ENCODE data around the gene WDFY2. TPM values are rescaled to one million over a fixed set of nuclear protein-coding genes. Genes with fewer than 3 reads are reported as not detected.
"Not testable (repeated sequence)": the region's sequence is repeated elsewhere in the genome, so short reads cannot be mapped to it uniquely, and the experiment has no call there.

Gene WDFY2
- total RNA-seq, 3 donors from 2014 or later, result 3.4 to 9.6 (median 6.6) TPM

DNA sequence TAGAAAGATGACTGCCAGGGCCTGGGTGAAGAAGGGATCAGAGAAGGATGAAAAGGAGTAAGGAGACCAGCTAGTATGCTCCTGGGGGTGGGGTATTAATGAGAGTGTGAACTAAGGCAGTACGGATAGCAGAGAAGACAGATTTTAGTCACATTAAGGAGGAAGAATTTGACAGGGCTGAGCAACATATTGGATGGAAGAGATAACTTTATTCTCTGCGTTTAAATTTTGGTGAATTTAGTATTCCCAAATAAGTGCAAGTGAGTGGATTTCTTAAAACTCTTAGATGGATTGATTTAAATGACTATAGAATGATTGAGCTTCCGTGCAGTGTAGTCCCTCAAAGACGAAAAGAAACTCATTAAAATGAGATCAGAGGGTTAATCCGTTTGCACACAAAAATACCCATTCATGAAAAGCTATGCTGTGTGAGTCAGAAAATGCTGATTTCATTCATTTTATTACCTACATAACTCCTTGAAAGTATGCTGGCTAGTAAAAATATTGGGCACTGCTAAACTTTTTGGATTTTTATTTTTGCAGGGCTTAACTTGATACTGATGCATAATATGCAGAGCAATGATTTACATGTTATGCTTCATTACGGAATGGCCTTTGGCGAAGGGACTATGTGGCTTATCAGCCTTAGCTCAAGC lies 54.1 kb downstream of the WDFY2 start:
- intact Hi-C loops (cut with DNase I, micrococcal nuclease), result no loop called here
- no peak overlapping the region for H3K4me3 ChIP-seq
- TF ChIP-seq, protein P1, sequence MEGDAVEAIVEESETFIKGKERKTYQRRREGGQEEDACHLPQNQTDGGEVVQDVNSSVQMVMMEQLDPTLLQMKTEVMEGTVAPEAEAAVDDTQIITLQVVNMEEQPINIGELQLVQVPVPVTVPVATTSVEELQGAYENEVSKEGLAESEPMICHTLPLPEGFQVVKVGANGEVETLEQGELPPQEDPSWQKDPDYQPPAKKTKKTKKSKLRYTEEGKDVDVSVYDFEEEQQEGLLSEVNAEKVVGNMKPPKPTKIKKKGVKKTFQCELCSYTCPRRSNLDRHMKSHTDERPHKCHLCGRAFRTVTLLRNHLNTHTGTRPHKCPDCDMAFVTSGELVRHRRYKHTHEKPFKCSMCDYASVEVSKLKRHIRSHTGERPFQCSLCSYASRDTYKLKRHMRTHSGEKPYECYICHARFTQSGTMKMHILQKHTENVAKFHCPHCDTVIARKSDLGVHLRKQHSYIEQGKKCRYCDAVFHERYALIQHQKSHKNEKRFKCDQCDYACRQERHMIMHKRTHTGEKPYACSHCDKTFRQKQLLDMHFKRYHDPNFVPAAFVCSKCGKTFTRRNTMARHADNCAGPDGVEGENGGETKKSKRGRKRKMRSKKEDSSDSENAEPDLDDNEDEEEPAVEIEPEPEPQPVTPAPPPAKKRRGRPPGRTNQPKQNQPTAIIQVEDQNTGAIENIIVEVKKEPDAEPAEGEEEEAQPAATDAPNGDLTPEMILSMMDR (IDR thresholded peaks at IDR 0.05), result no peak
- H3K4me1 ChIP-seq (ENCODE audit: low read depth), result no peaks in the 10 kb centered on the region
- DNase-seq (no peak), ATAC-seq (no peak)
- H3K36me3 ChIP-seq (ENCODE audit: low read depth), result no peaks in the 10 kb centered on the region
- H3K9me3 ChIP-seq, result no peaks in the 10 kb centered on the region

DNA sequence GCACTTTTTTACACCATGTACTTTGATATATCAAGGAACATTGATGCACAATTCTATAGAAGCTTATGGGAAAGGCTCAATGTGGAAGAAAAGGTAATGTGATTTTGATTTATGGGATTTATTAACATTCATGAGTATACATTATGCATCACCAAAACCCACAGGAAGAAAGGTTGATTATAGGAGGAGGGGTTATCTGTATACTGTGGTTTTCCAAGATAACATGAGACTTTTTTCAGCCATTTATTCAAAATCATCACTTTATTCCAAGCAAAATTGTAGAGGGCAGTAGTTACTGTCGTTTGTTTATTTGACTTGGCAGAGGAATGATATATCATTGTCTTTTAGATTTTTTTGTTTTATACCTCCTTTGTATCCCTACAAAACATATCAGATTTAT lies 54.9 kb downstream of the WDFY2 start:
- H3K4me1 ChIP-seq (ENCODE audit: low read depth), result no peaks in the 10 kb centered on the region
- no peak for ATAC-seq
- TF ChIP-seq, protein P1 (IDR thresholded peaks at IDR 0.05), result no peak
- H3K36me3 ChIP-seq (ENCODE audit: low read depth), result no peaks in the 10 kb centered on the region
- intact Hi-C loops (cut with DNase I, micrococcal nuclease), result no loop called here
- H3K4me3 ChIP-seq, result no peak overlapping the region
- H3K9me3 ChIP-seq, result no peaks in the 10 kb centered on the region
- no peak for DNase-seq

DNA sequence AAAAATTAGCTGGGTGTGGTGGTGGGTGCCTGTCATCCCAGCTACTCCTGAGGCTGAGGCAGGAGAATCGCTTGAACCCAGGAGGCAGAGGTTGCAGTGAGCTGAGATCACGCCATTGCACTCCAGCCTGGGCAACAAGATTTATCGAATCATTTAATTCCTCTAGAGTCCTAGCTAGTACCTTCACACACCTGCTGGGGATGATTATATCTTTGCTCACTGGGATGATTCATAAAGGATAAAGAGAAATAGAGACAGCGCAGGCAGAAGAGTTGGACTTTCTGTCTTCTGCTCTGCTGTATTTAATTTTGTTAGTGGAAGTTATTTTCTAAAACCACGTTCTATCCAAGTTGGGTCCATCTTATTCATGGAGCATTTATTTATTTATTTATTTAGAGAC lies 56.4 kb downstream of the WDFY2 start:
- H3K9me3 ChIP-seq; H3K36me3 ChIP-seq (ENCODE audit: low read depth); H3K4me3 ChIP-seq; H3K4me1 ChIP-seq (ENCODE audit: low read depth); ATAC-seq; intact Hi-C loops (cut with DNase I, micrococcal nuclease); DNase-seq: not testable (repeated sequence)

DNA sequence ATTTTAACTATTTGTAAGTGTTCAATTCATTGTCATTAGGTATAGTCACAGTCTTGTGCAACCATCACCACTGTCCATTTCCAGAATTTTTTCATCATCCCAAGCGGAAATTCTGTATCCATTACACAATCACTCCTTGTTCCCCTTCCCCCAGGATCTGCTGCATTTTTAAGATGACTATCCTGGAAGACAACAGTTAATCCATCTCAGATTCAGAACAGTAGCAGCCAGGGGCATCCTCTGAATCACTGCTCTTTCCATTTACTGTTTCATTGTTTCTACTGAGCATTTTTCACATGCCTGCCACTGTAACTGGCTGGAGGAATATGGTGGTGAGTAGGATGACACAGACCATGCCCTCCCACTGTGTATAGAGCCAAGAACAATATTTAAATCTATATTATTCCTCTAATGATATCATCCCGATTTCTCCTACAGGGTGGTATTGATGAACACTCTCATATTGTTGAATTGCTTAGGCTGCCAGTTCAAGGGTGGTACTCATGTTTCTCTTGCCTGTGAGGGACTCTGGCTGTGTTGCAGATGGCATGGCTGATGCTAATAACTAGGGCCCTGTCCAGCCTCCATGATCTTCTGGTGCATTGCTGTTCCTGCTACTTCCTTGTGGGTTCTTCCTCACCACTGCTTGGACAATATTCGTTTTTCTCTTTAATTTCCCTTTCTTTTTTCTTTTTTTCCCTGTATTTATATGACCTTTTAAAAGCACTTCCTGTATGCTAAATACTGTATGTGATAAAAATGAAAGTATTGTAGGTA lies 59.0 kb downstream of the WDFY2 start:
- ATAC-seq, result no peak
- TF ChIP-seq, protein P1 (IDR thresholded peaks at IDR 0.05), result no peak
- intact Hi-C loops (cut with DNase I, micrococcal nuclease), result no loop called here
- H3K4me1 ChIP-seq (ENCODE audit: low read depth), result no peaks in the 10 kb centered on the region
- H3K9me3 ChIP-seq, result no peaks in the 10 kb centered on the region
- DNase-seq, result no peak
- H3K4me3 ChIP-seq, result no peak overlapping the region
- H3K36me3 ChIP-seq (ENCODE audit: low read depth), result no peaks in the 10 kb centered on the region

DNA sequence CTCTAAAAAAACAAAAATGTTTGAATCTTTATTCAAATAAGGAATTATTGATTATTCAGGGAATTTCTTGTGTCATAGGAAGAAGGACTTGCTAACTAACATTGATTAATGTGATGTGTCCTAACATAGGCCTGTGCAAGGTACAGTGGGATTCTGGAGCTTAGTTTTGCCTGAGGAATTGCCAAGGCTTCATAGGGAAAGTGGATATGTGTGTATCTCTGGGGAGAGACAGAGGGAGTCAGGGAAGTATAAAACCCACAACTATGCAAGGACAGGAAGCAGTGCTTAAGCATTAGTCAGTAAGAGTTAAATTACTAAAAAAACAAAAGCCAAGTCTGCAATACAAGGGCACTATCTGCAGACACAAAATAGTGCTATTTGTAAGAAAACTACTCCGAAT lies 59.6 kb downstream of the WDFY2 start:
- DNase-seq (no peak), ATAC-seq (no peak)
- Histone ChIP-seq H3K4me3 (no peak overlapping the region), H3K4me1 (ENCODE audit: low read depth) (no peaks in the 10 kb centered on the region), H3K36me3 (ENCODE audit: low read depth) (no peaks in the 10 kb centered on the region), H3K9me3 (no peaks in the 10 kb centered on the region)
- TF ChIP-seq, protein P1 (IDR thresholded peaks at IDR 0.05), result no peak
- intact Hi-C loops (cut with DNase I, micrococcal nuclease), result no loop called here

GRCh38 chr13:51644654-51645053 lies 60.4 kb downstream of the WDFY2 start:
- intact Hi-C loops (cut with DNase I, micrococcal nuclease), result no loop called here
- TF ChIP-seq, protein P1 (IDR thresholded peaks at IDR 0.05), result no peak
- ATAC-seq (no peak), DNase-seq (no peak)
- H3K9me3 ChIP-seq, result no peaks in the 10 kb centered on the region
- no peak overlapping the region for H3K4me3 ChIP-seq
- no peaks in the 10 kb centered on the region for H3K36me3 ChIP-seq (ENCODE audit: low read depth)
- no peaks in the 10 kb centered on the region for H3K4me1 ChIP-seq (ENCODE audit: low read depth)
